NCI-H748 (cell line): ENCODE results near the gene LGI2.

ENCODE experiments used
- DNase-seq: peaks from one replicate; lab custom pipeline; 2025; ENCODE audit not compliant: unreplicated experiment; lab: John Stamatoyannopoulos, UW

LGI2 gene

DNA sequence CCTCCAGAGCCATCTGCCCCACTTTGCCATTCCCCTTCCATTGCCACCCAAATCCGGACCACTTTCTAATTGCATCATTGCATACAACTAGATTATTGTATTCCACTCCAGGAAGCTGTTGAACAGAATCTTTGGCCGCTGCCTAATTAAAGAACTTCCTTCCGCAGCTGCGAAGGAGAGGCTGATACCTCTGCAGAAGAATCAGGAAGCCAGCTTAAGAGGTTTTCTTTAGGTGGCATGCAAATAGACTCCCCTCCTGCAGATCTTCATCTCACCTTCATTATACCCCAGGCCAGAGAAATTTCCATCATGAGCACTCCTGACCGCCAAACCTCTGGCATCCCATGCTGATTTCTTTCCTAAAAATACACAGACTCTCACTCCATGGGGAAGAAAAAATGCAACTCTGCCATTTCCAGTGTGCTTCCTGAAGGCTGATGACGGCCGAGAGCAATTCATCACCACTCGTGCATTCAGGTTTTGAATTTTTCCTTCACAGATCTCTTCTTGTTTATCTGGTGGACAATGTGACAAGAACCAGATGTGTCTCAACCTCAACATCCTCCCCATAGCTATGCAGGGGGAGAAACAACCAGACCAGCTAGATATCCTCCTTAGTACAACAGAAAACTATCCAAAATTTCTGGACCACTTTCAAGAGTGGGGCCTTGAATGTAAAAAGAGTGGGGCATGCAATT, 31.2 kb downstream of the LGI2 start:
- DNase-seq, result no peak

DNA sequence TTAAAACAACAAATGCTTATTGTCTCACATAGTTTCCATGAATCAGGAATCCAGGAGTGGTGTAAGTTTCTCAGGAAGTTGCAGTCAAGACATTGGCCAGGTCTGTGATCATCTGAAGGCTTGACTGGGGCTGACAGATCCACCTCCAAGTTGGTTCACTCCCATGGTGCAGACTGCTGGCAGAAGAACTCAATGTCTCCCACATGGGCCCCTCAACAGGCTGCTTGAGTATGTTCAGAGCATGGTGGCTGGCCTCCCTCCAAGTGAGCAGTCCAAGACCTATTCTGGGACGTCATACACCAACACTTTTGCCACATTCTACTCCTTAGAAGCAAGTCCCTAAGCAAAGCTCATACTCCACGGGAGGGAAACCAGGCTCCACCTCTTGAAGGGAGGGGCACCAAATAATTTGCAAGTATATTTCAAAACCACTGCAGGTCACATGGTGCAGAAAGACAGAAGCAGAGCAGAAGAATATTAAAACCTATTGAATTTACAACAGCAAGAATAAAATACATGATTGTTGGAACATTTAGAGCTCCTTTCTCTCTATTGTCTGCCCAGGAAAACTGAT, 35.3 kb downstream of the LGI2 start:
- no peak for DNase-seq

DNA sequence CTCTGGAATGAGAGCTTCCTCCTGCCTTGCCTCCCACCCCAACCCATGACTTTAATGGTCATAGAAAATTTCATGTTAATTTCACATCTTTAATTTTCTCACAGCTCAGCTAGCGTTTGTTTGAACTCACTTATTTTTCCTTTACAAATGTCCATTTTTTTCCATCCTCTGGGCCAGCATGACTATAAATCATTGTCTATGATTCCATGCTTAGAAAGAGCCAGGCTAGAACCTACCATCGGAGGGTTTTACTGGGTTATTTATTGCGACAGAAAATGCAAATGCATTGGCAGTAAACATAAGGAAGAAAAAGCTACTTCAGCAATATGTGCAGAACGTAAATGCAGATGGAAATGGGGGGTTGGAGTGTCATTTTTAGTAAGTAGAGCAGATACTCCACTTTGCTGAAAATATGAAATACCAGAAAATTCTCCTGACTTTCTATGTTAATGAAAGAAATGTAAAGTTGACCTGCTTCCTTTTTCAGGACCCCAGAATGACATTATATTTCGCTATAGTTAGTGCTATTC, 37.1 kb downstream of the LGI2 start:
- no peak for DNase-seq

DNA sequence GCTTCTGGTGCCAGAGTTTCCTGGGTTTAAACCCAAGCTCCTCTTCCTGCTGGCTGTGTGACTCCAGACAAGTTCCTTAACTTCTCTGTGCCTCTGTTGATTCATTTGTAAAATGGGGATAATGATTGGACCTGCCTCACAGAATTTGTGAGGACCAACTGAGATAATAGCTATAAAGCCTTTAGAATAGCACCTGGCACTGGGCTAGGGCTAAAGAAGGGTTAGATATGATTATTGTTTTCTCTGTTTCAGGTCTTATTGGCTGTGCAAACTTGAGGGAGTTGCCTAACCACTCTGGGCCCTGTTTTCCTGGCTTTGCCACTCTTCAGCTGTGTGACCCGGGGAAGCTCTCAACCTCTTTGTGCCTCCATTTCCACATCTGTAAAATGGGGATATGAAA, 37.8 kb downstream of the LGI2 start:
- no peak for DNase-seq

DNA sequence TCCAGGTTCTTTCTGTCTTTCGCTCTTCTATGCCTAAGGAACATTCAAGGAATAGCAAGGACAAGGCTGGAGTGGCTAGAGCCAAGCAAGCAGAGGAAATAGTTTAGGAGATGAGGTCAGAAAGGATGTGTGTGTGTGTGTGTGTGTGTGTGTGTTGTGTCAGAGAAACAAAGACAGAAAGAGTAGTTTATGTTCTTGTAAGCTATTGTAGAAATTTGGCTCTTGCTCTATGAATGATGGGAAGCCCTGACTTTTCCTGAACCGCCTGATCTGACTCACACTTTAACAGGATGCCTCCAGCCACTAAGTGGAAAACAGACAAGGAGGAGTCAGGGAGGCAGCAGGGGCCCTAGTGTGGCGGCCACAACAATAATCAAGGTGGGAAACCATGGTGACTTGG, 39.7 kb downstream of the LGI2 start:
- DNase-seq, result no peak

DNA sequence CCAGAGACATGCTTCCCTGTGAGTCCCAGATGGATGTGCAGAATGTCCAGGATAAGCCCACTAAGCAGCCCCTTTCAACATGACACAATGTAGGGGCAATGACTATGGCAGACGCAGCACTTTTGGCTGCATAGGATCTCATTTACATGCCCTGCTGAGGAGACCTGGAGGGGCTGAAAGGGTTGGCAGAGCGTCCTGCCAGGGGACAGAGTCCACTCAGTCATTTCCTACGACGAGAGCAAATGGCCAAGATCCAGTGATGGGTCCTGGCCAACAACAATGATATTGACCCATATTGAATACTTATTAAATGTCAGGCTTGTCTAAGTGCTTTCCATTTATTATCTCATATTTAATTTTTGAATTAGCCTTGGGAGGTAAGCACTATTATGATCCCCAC, 41.4 kb downstream of the LGI2 start:
- DNase-seq, result no peak

DNA sequence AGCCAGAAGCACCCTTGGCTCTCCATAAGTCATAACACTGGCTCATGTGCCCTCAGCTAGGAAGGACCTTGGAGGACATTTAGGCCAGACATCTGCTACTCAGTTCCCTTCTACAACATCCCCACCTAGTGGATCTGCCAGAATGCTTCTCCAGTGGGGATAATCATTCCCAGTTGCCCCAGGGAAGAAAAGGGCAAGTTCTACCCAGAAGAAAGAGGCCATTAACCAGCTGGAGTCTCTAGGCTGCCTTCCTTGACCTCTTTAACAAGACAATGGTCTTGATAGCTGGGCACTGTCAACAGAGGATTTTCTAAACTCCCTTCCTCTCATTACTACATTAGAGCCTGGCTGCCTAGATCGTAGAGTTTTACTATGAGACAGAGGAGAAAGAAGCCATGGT, 42.0 kb downstream of the LGI2 start:
- peak; percentile 9 for DNase-seq

DNA sequence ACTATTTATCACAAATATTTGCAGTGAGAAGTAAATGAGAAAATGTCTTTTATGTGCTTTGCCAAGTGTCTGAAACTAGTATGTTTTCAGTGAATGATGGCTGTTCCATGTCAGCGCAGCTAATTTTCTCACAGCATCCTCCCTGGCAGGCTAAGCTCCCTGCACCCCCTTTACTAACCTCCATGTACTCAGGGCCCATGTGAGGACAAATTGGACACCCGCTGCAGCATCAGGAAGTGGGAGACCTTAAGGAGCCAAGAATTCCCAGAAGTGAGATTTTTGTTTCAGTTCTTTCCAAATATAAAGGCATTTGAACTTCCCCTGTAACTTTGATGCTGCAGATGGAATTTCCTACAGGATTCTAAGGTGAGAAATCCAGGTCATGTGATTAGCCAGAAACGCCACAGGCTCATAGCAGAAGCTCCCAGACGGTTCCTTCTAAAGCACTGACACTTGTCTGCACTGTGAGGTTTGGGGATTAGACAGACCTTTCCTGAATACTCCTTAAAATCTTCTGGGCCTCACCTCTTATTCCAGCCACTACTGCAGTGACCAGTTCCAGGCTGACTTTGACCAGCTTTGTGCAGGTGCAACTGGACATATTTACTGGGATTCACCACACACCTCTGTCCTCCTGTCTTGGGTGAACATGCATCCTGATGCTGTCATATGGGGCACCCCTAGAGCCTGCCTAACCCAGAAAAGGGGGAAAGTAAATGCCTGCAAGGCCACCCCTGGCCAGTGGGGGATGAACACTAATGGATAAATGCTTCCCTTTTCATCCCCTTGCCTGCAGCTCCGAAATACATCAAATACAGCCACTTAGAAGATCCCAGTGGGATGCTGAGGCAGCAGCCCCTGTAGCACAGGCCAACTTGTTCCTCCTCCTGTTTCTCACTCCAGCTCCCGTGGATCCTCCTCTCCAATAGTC, 45.9 kb downstream of the LGI2 start:
- DNase-seq, result no peak

DNA sequence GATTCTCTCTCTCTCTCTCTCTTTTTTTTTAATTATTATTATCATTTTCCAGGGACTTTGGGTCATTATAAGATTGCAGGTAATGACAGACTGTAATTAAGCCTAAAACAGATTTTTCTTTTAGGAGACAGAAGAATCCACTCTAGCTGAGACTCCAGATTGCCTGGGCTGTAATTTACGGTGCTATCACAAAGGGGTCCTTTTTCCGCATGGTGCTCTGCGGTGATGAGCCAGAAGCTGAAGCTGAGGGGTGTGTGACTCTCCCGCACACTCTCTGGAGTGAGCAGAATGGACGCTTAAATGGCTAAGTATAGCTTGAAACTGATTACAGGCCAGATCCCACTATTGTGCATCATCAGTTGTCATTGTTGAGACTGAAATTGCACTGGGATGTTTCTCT, 50.0 kb downstream of the LGI2 start:
- DNase-seq, result no peak

DNA sequence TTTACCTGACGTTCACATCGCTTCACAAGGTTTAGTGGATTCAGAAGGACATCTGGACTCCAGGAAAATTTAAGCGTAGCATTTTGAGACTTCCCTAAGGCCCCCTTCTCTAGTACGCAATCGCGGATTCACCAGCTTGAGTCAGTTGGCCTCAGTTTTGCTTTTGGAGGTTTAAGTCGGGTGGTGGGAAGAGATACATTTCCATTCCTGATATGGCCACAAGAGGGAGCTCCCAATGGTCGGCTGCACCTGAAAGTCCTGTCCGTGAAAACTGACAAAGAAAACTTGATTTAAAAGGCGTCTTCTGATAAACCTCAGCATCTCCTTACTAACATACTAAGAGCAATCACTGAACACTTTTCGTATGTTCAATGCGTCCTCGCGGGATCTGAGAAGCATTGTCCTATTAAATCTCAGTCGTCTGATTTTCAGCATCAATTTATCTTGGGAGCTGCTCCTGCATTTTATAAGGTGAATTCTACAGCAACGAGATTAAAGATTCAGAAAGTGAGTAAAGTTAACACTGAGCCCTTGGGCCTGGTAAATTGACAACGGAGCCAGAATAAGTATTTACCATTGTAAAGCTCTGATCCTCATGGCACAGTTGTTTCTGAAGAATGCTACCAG, 50.6 kb downstream of the LGI2 start:
- peak; percentile 52 for DNase-seq

DNA sequence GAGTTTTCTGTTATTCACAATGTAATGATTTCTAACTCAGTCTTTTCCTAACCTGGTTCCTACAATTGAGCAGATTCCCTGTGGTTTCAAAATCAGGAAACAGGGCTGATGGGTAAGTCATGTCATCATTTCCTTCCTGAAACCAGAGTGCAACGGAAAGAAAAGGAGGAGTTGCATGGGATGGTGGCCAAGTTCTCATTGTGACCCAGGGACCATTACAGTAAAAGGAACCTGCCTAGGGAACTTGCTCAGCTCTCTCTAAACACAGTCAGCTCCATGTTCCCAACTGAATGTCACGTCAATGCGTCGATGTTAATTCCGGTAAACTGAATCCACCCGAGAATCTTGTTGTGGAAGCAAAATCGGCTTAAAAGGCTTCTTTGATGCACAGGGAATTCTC, 51.2 kb downstream of the LGI2 start:
- no peak for DNase-seq

DNA sequence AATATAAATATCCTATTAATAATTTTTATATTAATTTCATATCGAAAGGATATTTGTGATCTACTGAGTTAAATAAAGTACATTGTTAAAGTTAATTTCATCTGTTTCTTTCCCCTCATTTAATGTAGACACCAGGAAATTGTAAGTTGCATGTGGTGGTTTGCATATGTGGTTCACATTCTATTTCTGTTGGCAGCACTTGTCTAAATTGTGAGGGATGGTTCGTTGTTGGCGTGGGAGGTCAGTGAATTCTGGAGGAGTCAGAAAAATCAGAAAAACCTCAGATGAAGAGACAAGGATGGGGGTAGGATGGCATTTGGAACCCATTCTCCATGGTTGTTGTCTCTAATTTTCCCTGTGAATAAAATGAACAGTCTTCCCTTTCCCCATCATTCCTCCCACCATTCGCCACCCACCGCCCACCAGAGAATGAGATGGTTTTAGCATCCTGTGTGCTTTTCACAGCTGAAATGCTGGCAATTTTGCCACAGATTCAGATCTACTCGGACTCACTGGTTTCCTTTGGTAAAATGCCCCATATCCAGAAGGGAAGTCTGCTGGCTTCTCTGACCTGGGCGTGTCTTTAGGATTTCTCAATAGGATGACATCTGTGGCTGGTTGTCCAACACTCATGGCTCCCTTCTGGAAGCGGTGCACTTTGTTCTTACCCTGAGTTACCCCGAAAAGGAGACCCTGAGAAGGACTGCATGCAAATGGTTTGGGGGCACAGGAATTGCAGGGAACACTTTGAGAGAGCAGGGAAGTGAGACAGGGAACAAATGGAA, 52.3 kb downstream of the LGI2 start:
- no peak for DNase-seq

DNA sequence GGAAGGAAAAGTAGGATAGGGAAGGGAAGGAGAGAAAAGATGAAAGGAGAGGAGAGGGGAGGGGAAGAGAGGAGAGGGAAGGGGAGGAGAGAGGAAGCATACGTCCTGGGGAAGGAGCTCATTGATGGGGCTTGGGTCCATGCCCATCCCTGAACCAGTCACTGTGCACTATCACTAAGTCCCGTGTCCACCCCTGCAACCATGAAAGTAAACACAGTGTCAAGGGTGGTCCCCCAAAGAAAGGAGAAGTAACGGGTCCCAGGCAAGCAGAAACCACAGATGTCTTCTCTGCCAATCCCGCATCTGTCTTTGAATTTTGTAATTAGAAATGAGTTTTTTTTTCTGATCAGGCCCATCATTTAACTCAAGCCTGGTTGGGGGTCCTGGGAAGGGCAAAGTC, 55.2 kb downstream of the LGI2 start:
- no peak for DNase-seq

DNA sequence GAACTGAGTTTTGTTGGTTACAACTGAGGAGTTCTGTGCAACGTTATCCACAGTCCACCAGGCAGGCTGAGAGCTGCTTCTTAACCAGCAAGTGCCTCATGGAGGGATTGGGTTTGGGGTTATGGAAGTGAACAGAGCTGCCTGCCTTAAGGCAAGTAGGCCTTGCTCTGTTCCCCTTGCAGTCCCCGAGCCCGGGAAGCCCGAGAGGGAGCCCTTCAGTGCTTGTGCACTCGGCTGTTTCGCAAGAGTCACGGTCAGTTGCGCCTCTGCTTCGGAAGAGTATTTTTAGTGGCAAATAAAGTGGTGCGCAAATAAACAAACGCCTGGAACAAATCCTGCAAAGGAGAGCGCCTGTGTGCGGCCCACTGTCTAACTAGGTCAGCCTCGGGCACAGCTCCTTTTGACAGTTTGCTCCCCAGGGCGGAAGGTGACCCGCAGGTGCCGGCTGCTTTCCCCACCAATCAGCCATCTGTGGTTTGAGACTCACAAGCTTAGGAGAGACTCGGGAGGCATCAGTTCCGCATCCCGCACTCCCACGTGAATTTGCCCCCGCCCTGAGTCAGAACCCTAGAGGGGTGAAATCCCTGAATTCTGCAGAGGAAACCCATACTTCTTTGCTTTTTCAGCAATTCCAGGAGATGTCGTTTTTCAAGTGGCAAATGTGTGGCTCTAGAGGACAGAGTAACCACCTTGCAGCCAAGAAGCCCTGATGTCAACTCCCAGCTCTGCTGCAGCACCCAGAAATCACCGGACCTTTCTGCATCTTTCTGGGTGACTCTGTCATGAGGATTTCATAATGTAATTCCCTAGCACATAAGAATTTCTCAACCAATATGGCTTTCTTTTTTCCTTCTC, 56.8 kb downstream of the LGI2 start:
- DNase-seq, result no peak

DNA sequence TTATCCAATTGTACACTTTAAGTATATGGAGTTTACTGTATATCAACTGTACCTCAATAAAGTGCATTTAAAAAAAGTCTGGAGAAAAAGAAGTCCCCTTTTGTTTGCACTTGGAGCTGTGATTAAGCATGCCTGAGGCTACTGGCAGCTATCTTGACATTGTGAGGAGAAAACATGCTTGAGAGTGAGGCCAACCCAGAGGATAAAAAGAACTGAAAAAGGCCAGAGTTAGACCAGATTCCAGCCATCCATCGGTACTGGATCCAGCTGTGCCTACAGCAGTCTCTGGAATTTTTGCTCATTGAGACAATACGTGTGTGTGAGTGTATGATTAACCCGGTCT, 57.4 kb downstream of the LGI2 start:
- no peak for DNase-seq

DNA sequence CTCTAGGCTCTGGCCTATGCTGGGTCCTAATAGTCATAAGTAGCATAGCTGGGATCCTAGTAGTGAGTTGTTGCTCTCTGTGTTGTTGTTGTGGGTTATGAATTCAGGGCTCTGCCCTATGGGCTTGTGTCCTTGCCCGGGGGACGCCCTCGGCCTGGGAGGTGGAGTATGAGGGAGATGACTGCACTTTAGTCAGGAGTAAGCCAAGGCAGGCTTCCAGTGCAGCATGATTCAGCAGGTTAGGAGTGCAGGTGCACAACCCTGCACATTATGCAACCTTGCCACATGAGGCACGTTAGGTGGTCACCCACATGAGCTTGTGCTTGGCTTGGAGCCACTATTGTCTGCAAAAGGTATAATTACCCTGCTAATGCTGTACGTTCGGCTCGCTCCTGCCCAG, 59.6 kb downstream of the LGI2 start:
- peak; percentile 16 for DNase-seq

DNA sequence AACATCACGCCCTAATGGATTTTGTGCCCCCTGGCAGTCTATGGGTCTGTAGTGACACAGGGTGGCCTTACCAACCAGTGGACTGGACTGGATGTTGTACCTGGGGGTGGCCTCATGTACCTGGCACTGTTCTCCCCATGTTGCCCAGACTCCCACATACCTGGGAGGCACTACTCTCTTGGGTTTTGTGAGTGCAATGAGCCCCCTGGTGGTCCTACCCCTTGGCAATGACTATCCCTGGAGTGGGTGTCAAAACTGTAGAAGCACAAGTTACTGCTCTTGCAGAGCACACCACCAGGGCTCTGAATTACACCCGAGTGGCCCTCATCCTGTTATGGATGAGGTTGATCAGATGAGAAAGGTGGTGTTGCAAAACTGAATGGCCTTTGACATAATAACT, 60.1 kb downstream of the LGI2 start:
- no peak for DNase-seq

DNA sequence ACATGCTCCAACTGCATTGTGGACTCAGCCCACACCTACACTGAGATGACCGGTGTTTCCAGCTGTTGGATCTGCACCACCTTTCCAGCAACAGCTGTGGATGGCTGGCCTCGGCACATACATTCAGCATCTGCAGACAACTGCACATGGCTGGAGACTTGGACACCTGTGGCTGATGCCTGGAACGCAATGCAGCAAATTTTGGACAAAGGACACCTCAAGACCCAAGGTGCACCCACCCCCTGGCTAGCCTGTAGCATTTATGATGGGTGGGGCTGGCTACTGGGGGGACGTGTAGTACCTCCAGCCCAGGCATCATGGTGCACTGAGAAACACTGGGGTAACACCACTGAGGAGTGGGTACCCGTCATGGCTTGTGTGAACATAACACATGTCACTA, 60.6 kb downstream of the LGI2 start:
- DNase-seq, result no peak

DNA sequence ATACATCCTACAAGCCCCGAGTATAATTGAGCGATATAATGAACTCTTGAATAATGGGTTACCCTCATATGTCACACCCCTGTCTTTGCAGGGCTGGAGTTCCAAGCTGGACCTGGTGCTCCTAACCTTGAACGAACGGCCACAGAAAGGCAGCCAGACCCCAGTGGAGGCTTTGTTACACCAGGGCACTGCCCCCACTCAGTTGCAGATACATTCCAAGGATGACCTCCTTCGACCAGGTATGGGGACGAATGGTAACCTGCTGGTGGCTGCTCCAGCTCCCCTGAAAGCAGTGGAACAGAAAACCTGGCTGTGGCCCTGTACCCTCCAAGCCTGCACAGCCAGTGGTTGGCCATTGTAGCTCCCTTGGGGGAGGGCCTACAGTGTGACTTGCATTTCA, 61.3 kb downstream of the LGI2 start:
- DNase-seq, result no peak

DNA sequence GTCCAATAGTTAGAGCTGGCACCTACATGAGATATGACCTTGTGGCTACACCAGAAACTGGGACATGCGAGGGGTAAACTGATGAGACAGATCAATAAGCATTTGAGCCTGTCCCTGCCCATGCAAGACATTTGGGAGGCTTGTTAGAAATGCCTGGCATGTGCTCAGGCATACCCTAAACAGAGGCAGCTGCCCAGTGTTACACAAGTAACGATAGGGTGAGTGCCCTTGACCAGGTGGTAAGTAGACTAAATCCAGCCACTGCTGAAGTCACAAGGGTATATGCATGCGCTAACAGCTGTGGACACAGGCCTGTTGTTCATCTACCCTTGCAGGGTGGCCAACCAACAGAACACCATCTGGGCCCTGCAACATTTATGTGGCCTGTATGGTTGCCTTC, 61.8 kb downstream of the LGI2 start:
- DNase-seq, result no peak
